HTERT RPE-1 (cell line): ENCODE measurements around the gene WDR54.
"Not testable (repeated sequence)": the region's sequence is repeated elsewhere in the genome, so short reads cannot be mapped to it uniquely, and the experiment has no call there.

Experiments
- in situ Hi-C: fragments of 300-500 bp; cut with MboI; formaldehyde crosslinking; loops from 4 replicates; pipeline ENCODE4 v1.14.3; 2020; ENCODE audit warnings: low sequenced_read_pairs

WDR54 gene

DNA sequence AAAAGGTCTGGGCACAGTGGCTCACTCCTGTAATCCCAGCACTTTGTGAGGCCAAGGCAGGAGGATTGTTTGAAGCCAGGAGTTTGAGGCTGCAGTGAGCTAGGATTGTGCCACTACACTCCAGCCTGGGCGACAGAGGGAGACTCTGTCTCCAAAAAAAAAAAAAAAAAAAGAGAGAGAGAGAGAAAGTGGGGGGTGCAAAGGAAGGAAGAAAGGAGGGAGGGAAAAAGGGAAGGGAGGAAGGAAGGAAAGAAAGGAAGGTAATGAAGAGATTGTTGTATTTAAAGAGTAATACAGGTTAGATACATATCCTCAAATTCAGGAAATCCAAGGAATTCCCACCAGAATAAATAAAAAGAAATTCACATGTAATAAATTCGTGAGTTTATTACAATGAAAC, 19.6 kb upstream of the WDR54 start:
- in situ Hi-C loops = no loop called here

GRCh38 chr2:74406035-74406434, 15.5 kb upstream of the WDR54 start:
- in situ Hi-C loops = no loop called here

DNA sequence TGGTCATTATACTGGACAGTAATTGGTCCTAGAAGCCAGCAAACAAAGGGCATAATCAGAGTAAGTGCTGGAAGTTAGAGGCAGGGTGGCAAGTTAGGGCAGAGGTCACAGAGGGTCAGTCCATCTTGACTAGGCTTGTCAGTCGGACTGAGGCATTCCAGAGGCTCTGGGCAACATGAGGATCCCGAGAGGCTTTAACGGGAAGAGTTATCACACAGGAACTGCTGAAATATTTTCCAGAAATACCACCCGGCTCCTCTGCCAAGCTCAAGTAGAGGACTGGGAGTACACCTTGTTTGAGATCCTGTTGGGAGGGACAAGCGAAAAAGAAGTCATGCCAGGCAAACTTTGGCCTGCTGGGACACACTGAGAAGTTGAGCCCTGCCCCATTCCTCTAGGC, 13.8 kb upstream of the WDR54 start:
- in situ Hi-C loops = no loop called here

GRCh38 chr2:74413001-74413698, 8.4 kb upstream of the WDR54 start:
- in situ Hi-C loops = no loop called here

DNA sequence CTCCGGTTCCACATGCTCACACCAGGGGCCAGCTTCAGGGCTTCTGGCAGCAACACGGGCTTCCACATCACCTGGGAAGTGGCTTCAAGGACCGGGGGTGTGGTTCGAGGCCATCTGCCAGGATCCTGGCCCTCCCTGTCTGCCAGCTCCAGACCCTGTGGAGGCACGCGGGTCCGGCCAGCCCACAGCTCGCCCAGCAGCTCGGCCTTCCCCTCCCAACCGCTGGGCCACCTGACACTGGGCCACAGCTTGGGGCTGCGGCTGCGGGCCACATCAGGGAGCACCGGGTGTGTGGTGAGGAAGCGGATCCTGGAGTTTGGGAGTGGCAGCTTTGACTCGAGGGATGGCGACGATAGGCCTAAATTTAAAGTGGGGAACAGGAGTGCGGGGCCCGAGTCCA, 7.1 kb upstream of the WDR54 start:
- in situ Hi-C loops = no loop called here

DNA sequence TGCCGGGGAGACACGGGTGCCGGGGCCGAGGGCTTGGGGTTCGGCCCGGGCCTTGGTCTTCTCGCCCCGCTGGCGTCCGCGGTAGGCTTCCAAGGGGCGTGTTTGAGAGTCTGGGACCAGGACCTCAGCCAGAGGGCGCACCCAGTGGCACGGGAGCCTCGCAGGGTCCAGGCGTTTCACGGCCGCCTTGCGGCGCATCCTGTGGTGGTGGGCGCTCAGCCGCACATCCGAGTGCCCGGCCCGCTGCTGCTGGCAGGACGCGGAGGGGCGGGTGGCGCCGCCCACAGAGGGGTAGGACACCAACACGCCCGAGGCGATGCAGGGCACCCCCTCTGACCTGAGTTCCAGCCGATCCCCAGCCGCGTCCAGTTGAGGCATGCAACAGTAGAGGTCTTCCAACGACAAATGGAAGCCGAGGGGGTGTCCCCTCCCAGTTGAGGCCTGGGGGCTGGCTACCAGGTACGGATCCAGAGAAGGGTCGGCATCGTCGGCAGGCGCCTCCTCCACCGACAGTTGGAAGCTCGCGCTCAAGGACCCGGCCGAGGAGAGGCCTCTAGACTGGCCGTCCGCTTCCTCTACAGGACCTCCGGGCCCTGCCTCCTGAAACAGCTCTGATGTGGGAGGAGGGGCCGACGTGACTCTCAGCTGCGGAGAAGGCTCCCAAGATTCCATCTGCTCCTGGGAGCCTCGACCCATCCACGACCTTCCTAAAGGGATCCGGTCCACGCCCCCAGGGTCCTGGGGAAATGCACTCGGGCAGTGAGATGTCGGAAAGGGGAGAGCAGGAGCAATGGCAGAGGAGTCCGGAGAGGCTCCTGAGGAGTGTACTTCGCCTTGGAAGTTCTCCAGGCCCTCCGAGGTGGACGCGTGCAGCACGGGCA, 6.4 kb upstream of the WDR54 start:
- in situ Hi-C loops = no loop called here

DNA sequence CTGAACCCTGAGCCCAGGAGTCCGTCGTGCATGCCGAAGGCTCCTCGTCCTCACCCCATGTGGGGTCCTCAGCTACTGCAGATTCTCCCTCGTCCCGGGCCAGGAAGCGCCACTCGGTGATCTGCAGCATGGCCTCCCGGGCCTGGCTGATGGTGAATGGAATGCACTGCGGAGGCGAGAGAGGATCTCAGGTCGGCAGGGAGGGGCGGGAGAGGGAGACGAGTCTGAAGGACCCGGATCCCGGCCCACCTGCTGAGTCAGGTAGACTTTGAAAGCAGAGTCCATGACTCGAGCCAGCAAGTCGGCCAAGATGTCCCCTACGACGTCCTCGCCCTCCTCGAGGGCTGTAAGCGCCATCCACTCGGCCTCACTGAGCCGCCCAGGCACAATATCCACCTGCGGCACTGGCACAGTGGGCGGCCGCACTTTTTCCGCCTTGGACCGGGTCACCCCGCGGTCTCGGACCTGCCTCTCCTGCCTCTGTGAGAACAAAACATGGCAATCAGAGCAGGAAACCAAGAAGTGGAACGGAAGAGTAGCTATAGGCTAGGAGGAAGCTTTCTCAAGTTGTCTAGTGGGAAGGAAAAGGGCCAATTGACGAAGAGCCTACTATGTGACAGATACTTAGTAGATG, 5.7 kb upstream of the WDR54 start:
- in situ Hi-C loops = no loop called here

GRCh38 chr2:74416778-74417177, 4.8 kb upstream of the WDR54 start:
- in situ Hi-C loops = no loop called here

DNA sequence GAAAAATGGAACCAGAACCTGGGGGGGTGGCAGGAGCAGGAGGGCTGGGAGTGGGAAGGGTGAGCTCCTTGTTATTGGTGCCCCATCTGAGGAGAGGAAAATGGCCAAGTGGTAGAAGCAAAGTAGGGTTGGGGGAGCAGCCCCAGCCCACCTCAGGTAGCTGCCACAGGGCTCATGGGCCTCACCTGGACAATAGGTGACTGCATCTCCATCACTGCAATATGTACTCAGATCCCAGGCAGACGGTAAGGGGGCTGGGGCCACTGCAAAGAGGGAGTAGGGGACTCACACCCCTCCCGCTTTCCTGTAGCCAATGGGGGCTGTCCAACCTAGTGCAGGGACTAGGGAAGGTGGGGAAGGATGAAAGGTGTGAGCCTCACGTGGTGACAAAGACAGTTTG, 4.3 kb upstream of the WDR54 start:
- in situ Hi-C loops = no loop called here

DNA sequence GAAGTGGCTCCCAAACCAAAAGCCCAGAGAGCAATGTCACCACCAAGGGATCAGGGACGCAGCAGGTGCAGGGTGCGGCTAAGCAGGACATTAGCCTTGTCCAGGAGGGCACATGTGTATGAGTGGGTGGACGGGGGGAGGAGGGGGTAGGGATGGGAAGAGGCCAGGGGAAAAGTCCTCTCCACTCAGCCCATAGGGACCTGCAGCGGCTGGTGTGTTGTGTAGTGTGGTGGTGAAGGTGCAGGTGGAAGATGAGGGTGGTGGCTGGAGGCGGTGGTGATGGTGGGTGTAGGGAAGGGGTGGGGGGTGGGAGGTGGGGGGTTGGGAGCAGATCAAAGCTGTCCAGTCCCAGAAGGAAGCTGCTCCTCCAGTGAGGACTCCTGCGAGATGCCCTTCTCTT, 3.8 kb upstream of the WDR54 start:
- in situ Hi-C loops = no loop called here

DNA sequence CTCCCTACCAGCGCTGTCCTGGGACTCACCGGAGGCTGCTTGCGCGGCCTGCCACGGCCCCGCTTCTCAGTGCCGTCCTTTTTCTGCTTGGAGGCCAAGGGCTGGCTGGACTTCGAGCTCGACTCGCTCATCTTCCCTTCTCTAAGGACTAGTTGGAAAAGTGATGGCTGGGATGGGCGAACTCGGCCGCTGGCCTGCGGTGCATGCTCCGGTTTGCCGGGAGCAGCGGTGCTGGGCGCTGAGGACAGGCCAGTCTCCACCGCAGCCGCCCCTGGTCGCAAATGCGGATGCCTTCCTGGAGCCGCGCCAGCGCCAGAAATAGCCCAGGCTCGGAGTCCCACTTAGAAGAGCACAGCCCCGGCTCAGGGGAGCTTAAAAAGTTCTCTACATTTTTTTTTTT, 3.2 kb upstream of the WDR54 start:
- in situ Hi-C loops = no loop called here

GRCh38 chr2:74419345-74419744, 2.2 kb upstream of the WDR54 start:
- in situ Hi-C loops = no loop called here

GRCh38 chr2:74420006-74420405, 1.5 kb upstream of the WDR54 start:
- in situ Hi-C loops = no loop called here

- in situ Hi-C loops = not testable (repeated sequence)
These were observed 957 bp upstream of the WDR54 start for GRCh38 chr2:74420443-74421103.

- in situ Hi-C loops = no loop called here
These were observed 1.9 kb downstream of the WDR54 start for GRCh38 chr2:74423231-74424095.

- in situ Hi-C loops = no loop called here
These were observed 2.8 kb downstream of the WDR54 start for GRCh38 chr2:74424139-74424992.

- in situ Hi-C loops = no loop called here
These were observed 3.5 kb downstream of the WDR54 start for GRCh38 chr2:74424995-74425406.

- in situ Hi-C loops = no loop called here
These were observed 4.0 kb downstream of the WDR54 start for GRCh38 chr2:74425523-74425922.

DNA sequence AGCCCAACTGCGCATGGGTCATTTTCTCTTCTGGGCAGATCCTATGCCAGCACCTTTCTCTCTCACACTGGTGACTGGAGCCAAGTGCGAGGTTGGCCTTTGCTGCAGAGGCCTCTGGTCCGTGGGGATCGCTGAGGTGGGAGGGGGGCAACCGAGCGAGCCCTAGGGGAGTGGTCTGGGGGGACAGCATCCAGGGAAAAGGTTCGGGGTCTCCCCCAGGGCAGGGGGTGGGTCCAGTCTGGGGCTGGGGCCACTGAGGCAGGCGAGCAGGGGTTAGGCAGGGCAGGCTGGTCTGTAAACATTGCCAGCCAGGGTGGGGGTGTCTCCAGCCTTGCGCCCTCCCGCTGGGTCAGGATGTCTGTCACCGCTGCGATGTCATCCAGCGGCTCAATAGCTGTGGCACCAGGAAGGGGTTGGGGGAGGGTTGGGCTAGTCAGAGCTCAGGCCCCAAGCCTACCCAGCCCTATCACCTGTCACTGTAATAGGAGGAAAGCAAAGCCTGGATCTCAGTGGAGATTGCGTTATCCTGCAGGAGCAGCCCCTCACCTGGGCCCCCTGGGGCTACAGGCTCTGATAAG, 4.7 kb downstream of the WDR54 start:
- in situ Hi-C loops = no loop called here
